HepG2 (cell line): ENCODE measurements around the gene MAP10. TPM values are rescaled to one million over a fixed set of nuclear protein-coding genes. Genes with fewer than 3 reads are reported as not detected.

ENCODE experiments used
- ATAC-seq: fragments of 200-7000 bp; cut with Tn5 transposase; 3 replicates; pipeline ENCODE4 v1.9.1; 2020; ENCODE audit warnings: mild to moderate bottlenecking, moderate library complexity
- BruUV-seq: library from RNA; stranded (reverse); fragments of 400-500 nt; replicated peaks from 2 replicates; lab custom pipeline; 2021; lab: Mats Ljungman, UMichigan
- CTCF ChIA-PET: fragments of 300-600 bp; formaldehyde crosslinking; extraction: SDS; loops from one replicate; lab custom pipeline; 2021; ENCODE audit warnings: low total read pairs, inconsistent platforms, low intra/inter-chr PET ratio; lab: Yijun Ruan, JAX
- POLR2A ChIA-PET: fragments of 350-600 bp; sonication (Branson Sonifier 250); formaldehyde crosslinking; loops from one replicate; lab custom pipeline; 2020; ENCODE audit warnings: antibody characterized with exemption, inconsistent platforms; lab: Yijun Ruan, JAX
- DNase-seq: peaks from one replicate; pipeline ENCODE4 v3.0.0-alpha.2; 2015; ENCODE audit warnings: low spot score
- FAIRE-seq: peaks from 3 replicates; lab custom pipeline; 2011; peaks lifted over from hg19 to GRCh38; lab: Jason Lieb, UNC
- H2AFZ ChIP-seq: one replicate; pipeline ENCODE4 v1.6.1; 2011; ENCODE audit warnings: low read length, inconsistent platforms
- H3K27ac ChIP-seq: fragments of 300-600 bp; 3 replicates; pipeline ENCODE4 v1.8.0; 2011; ENCODE audit warnings: mixed run types, mild to moderate bottlenecking, mixed read lengths, low read length, inconsistent platforms; ENCODE audit not compliant: insufficient read depth; ENCODE audit errors: extremely low read length
- H3K27me3 ChIP-seq, 2 experiments: fragments of 200-600 bp in 1 of 2; 2 replicates in 1 of 2; 3 replicates in 1 of 2; pipeline versions ENCODE4 v1.6.0 to v1.8.0; 2011; ENCODE audit warnings: low read length in 2 of 2, mild to moderate bottlenecking in 2 of 2, moderate library complexity in 2 of 2, inconsistent platforms in 1 of 2; ENCODE audit not compliant: insufficient read depth in 2 of 2, control insufficient read depth in 1 of 2
- H3K36me3 ChIP-seq, 2 experiments: fragments of 200-600 bp in 1 of 2; replicated peaks in 1 of 2; 2 replicates in 1 of 2; 3 replicates in 1 of 2; pipeline versions ENCODE4 v1.5.1 to v1.8.0; 2011; ENCODE audit warnings: low read length in 2 of 2, inconsistent platforms in 1 of 2; ENCODE audit not compliant: insufficient read depth in 2 of 2, control insufficient read depth in 1 of 2
- H3K4me1 ChIP-seq: 2 replicates; pipeline ENCODE4 v1.5.1; 2012; ENCODE audit warnings: low read length, inconsistent platforms; ENCODE audit not compliant: insufficient read depth
- H3K4me2 ChIP-seq: 2 replicates; pipeline ENCODE4 v1.6.0; 2011; ENCODE audit warnings: low read depth, low read length, inconsistent platforms
- H3K4me3 ChIP-seq, 3 experiments: fragments of 200-600 bp in 1 of 3; sonication (generic), shearing (Covaris generic) in 1 of 3; replicated peaks in 1 of 3; 2 replicates each; pipeline ENCODE4 v1.5.1; 2011 to 2016; ENCODE audit warnings: low read length in 3 of 3, inconsistent platforms in 2 of 3, low read depth in 2 of 3, mild to moderate bottlenecking in 2 of 3, control low read depth in 1 of 3, mixed read lengths in 1 of 3; ENCODE audit not compliant: insufficient read depth in 1 of 3
- H3K79me2 ChIP-seq: one replicate; pipeline ENCODE4 v1.6.1; 2011; ENCODE audit warnings: low read length, inconsistent platforms; ENCODE audit not compliant: insufficient read depth
- H3K9ac ChIP-seq: 2 replicates; pipeline ENCODE4 v1.6.0; 2011; ENCODE audit warnings: mild to moderate bottlenecking, low read depth, low read length, inconsistent platforms; ENCODE audit not compliant: insufficient read depth
- H3K9me3 ChIP-seq: 2 replicates; pipeline ENCODE4 v1.5.1; 2012; ENCODE audit warnings: mild to moderate bottlenecking, low read length
- H4K20me1 ChIP-seq: 2 replicates; pipeline ENCODE4 v1.6.0; 2011; ENCODE audit warnings: inconsistent platforms, mild to moderate bottlenecking, low read length, moderate library complexity; ENCODE audit not compliant: insufficient read depth
- ARNTL ChIP-seq: sonication (generic); formaldehyde crosslinking; IDR thresholded peaks from 2 replicates; pipeline ENCODE4 v1.4.0; 2020; ENCODE audit warnings: mild to moderate bottlenecking, missing genetic modification reagents
- CHD2 ChIP-seq: IDR thresholded peaks from 2 replicates; pipeline ENCODE4 v1.6.1; 2011; ENCODE audit warnings: low read depth, low read length, improper control_type of control experiment
- FOXC1 ChIP-seq: sonication (generic); formaldehyde crosslinking; IDR thresholded peaks from 2 replicates; pipeline ENCODE4 v1.8.0; 2022; ENCODE audit warnings: mild to moderate bottlenecking, missing genetic modification reagents, borderline replicate concordance
- GPBP1L1 ChIP-seq: sonication (generic); formaldehyde crosslinking; IDR thresholded peaks from 2 replicates; pipeline ENCODE4 v1.5.0; 2020; ENCODE audit warnings: mild to moderate bottlenecking, missing genetic modification reagents
- HOXD1 ChIP-seq: sonication (generic); formaldehyde crosslinking; IDR thresholded peaks from 2 replicates; pipeline ENCODE4 v1.5.0; 2020; ENCODE audit warnings: missing genetic modification reagents
- MIER3 ChIP-seq: IDR thresholded peaks from 2 replicates; pipeline ENCODE4 v1.6.1; 2016; ENCODE audit warnings: missing compliant biosample characterization, borderline replicate concordance
- NFIC ChIP-seq: IDR thresholded peaks from 2 replicates; pipeline ENCODE4 v1.6.1; 2012; ENCODE audit warnings: mild to moderate bottlenecking, low read length, inconsistent platforms
- PHF5A ChIP-seq: IDR thresholded peaks from one replicate; pipeline ENCODE4 v1.6.1; 2018; ENCODE audit warnings: low read depth, missing genetic modification reagents; ENCODE audit not compliant: unreplicated experiment
- PPARG ChIP-seq: conservative IDR thresholded peaks from 2 replicates; pipeline ENCODE4 v1.6.1; 2016; ENCODE audit warnings: missing biosample characterization, missing genetic modification reagents
- XRCC5 ChIP-seq: fragments of 200-400 bp; formaldehyde crosslinking; optimal IDR thresholded peaks from 2 replicates; pipeline ENCODE3; 2017; ENCODE audit warnings: mild to moderate bottlenecking, low read length
- ZMAT3 ChIP-seq: sonication (generic); formaldehyde crosslinking; conservative IDR thresholded peaks from 2 replicates; pipeline ENCODE4 v1.7.0; 2021; ENCODE audit warnings: missing genetic modification reagents
- ZNF101 ChIP-seq: sonication (generic); formaldehyde crosslinking; IDR thresholded peaks from 2 replicates; pipeline ENCODE4 v1.4.0; 2020; ENCODE audit warnings: mild to moderate bottlenecking, low read depth, missing genetic modification reagents, borderline replicate concordance
- ZNF256 ChIP-seq: sonication (generic); formaldehyde crosslinking; conservative IDR thresholded peaks from 2 replicates; pipeline ENCODE4 v1.4.0; 2020; ENCODE audit warnings: missing genetic modification reagents
- ZNF746 ChIP-seq: sonication (generic); formaldehyde crosslinking; IDR thresholded peaks from 2 replicates; pipeline ENCODE4 v1.8.0; 2022; ENCODE audit warnings: mild to moderate bottlenecking, missing genetic modification reagents
- WGBS: methylation state at CpG from one replicate; pipeline ENCODE4 v1.1.6; 2017; ENCODE audit warnings: low lambda C conversion rate; 5-methylcytosine and 5-hydroxymethylcytosine counted together
- in situ Hi-C: cut with HindIII; loops from 2 replicates; pipeline ENCODE4 v1.10.0; 2017; ENCODE audit warnings: low pct_unique_long_range_greater_than_20kb; ENCODE audit not compliant: extremely low pct_ligation_motif_present
- intact Hi-C: fragments of 100-400 bp; cut with micrococcal nuclease; formaldehyde crosslinking; loops from one replicate; pipeline ENCODE4 v1.10.0; 2022; ENCODE audit not compliant: unreplicated experiment
- polyA plus RNA-seq, 8 experiments: library from polyadenylated mRNA; depleted of rRNA in 3 of 8; stranded (reverse) in 7 of 8; unstranded in 1 of 8; fragments of >200 nt; fragmentation: Illumina TruSeq in 4 of 8; extraction: Trizol in 4 of 8; gene quantifications; 2 replicates each; pipeline versions ENCODE4 v1.2.1 to v1.2.3, GENCODE V29; 2011 to 2016; ENCODE audit warnings: low read depth in 4 of 8, missing spikeins in 1 of 8, mixed read lengths in 1 of 8; ENCODE audit not compliant: insufficient read depth in 1 of 8
- total RNA-seq, 5 experiments: library from RNA; depleted of rRNA; stranded (reverse); fragments of >200 nt; fragmentation: Illumina TruSeq; extraction: Trizol; gene quantifications; 2 replicates each; pipeline ENCODE4 v1.2.3, GENCODE V29; 2016; ENCODE audit warnings: low read depth in 1 of 5
- TF ChIP-seq, protein P1 (sequence below): sonication (generic); formaldehyde crosslinking; IDR thresholded peaks from 2 replicates; pipeline ENCODE4 v1.4.0; 2020; ENCODE audit warnings: missing genetic modification reagents

The MAP10 gene
- total and polyA plus RNA-seq, 2 of the 13 experiments (the other 11 are each of a cell fraction or from before 2014, with no cell fraction given): not detected

GRCh38 chr1:232837087-232837486 is 31.9 kb downstream of the MAP10 start:
- no peak for TF ChIP-seq NFIC
- no peak for TF ChIP-seq XRCC5
- no peak for TF ChIP-seq GPBP1L1
- no peak for TF ChIP-seq ZMAT3 (CRISPR knock-in tag)
- TF ChIP-seq, protein P1, sequence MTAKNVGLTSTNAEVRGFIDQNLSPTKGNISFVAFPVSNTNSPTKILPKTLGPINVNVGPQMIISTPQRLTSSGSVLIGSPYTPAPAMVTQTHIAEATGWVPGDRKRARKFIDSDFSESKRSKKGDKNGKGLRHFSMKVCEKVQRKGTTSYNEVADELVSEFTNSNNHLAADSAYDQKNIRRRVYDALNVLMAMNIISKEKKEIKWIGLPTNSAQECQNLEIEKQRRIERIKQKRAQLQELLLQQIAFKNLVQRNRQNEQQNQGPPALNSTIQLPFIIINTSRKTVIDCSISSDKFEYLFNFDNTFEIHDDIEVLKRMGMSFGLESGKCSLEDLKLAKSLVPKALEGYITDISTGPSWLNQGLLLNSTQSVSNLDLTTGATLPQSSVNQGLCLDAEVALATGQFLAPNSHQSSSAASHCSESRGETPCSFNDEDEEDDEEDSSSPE (CRISPR knock-in tag): no peak
- TF ChIP-seq HOXD1 (CRISPR knock-in tag): no peak
- no peak for TF ChIP-seq PPARG (CRISPR knock-in tag)
- TF ChIP-seq ZNF256 (CRISPR knock-in tag): no peak
- no peak for TF ChIP-seq CHD2
- TF ChIP-seq ARNTL (CRISPR knock-in tag): no peak
- no peak for TF ChIP-seq MIER3 (CRISPR knock-in tag)
- TF ChIP-seq ZNF746 (CRISPR knock-in tag): no peak
- TF ChIP-seq PHF5A (CRISPR knock-in tag): no peak
- TF ChIP-seq FOXC1 (CRISPR knock-in tag): no peak
- no peak for TF ChIP-seq ZNF101 (CRISPR knock-in tag)
- Histone ChIP-seq H3K27me3 (no peaks in the 10 kb centered on the region), H3K4me3 (no peak overlapping the region), H3K79me2 (no peaks in the 10 kb centered on the region), H3K27ac (no peak overlapping the region), H3K36me3 (no peaks in the 10 kb centered on the region), H4K20me1 (no peaks in the 10 kb centered on the region), H3K9me3 (no peaks in the 10 kb centered on the region), H3K4me2 (no peak overlapping the region), H2AFZ (no peak overlapping the region), H3K9ac (no peak overlapping the region), H3K4me1 (no peaks in the 10 kb centered on the region)
- ChIA-PET POLR2A (no interaction called here), CTCF (no interaction called here)
- intact Hi-C loops: no loop called here
- in situ Hi-C loops: no loop called here
- DNase-seq (no peak), FAIRE-seq (no peak), ATAC-seq (no peak)
- no TSS peak for BruUV-seq
- WGBS: 2% methylated on average over 4 of the region's 4 CpGs
